Vein endothelial cell (primary cell): Measurements from ENCODE around the gene SNIP1. TPM values are rescaled to one million over a fixed set of nuclear protein-coding genes. Genes with fewer than 3 reads are reported as not detected.
A peak's percentile ranks its signal among the peaks of the same experiment; 100 is the strongest.

Experiments used
- small RNA-seq: library from RNA; depleted of rRNA; stranded (forward); fragments of <200 nt; gene quantifications from one replicate; pipeline ENCODE3, GENCODE V24; 2012
- total RNA-seq: library from RNA; depleted of rRNA; stranded (reverse); fragments of >200 nt; gene quantifications from 2 replicates; pipeline ENCODE4 v1.2.3, GENCODE V29; 2012

The SNIP1 gene, protein sequence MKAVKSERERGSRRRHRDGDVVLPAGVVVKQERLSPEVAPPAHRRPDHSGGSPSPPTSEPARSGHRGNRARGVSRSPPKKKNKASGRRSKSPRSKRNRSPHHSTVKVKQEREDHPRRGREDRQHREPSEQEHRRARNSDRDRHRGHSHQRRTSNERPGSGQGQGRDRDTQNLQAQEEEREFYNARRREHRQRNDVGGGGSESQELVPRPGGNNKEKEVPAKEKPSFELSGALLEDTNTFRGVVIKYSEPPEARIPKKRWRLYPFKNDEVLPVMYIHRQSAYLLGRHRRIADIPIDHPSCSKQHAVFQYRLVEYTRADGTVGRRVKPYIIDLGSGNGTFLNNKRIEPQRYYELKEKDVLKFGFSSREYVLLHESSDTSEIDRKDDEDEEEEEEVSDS
- total RNA-seq, result 13.7 and 17.0 TPM in 2 replicates

DNA sequence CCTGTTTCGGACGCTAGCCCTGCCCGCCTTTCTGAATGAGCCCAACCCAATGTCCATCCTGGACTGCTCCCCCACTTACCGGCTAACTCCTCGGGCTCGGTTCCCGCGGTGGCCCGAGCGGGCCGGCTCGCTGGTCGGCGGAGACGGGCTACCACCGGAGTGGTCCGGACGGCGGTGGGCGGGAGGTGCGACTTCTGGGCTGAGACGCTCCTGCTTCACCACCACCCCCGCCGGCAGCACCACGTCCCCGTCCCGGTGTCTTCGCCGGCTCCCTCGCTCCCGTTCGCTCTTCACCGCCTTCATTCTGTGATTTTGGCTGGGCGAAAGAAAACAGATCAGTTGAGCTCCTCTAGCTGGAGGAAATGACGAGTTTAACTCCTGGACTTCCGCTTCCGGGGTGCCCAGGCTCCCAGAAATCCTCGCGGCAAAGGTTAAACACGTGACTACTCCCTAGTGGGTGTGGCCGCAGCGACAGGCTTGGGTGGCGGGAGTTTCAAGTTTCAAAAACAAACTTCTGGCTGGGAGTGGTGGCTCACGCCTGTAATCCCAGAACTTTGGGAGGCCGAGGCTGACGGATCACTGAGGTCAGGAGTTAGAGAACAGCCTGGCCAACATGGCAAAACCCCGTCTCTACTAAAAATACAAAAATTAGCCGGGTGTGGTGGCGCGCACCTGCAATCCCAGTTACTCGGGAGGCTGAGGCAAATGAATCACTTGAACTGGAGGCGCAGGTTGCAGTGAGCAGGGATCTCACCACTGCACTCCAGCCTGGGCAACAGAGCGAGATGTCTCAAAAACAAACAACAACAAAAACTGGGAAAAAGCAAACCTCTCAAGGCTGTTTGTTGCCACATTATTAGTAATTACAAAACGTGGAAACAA lies at the start of gene SNIP1:
SNIP1 (minus strand) TSS at position 367 of the 882 bp plus-strand sequence; CDS start at position 303, 64 bp downstream.

DNA sequence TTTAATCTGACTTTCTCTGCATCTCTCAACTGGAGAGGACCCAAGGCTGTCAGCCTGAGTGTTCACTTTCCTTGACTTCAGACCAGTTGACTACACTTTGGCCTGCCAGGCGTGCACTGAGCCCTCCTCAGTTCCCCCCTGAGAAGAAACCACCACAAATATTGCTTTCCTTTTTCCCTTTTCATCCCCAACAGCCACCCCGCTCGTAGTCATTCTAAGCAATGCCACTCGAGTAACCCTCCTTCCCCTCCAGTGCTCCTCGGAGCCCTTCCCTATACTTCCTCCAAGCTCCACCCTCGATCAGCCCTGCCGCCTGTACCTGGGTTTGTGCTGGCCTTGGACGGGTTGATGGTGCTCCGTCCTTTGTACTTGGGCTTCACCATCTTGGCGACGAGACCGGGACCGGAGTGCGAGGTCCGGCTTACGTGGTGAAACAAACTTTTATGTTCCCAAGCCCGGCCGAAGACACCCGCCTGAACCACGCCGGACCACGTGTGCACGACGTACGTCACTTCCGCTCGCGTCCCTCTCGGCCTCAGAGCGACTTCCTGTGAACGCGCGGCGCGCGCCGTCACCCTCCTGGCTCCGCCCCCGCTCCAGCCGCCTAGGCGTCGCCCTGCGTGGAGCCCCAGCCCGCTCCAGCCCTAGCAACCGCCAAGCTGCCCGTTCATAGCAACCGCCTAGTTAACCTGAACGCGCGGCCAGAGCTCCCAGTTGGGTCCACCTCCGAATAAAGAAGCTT lies 41.5 kb upstream of the SNIP1 start, which contains the start of gene GNL2:
GNL2 (minus strand) TSS at position 498 of the 742 bp plus-strand sequence; CDS start at position 383, 115 bp downstream.

GRCh38 chr1:37556712-37557196 lies 2.7 kb upstream of the SNIP1 start, which contains the start of gene DNALI1:
Gene DNALI1 (plus strand): TSS chr1:37556940. CDS start chr1:37556995, 55 bp downstream.

GRCh38 chr1:37514350-37515184 lies 39.5 kb downstream of the SNIP1 start, which contains the start of gene MEAF6:
Gene MEAF6 (minus strand): TSS chr1:37514766. CDS start chr1:37514746, 20 bp downstream.

Small RNA genes within 50 kb of the gene (small RNA-seq; reads per million reads assigned to genes)
- gene AL034379.1 (not detected), gene MIR5581 (0.50 reads per million, percentile 31 among the genes with 10 or more reads in this experiment)

Other genes starting within 250 kb of the SNIP1 start
- gene ZC3H12A, start 79.7 kb downstream of the SNIP1 start, total RNA-seq, result 5.6 and 7.3 TPM in 2 replicates
- 57.8 and 74.2 TPM in 2 replicates for gene MEAF6, start 39.5 kb downstream of the SNIP1 start, total RNA-seq
- gene DNALI1, start 2.6 kb upstream of the SNIP1 start, total RNA-seq, result 1.5 and 2.3 TPM in 2 replicates
- 61.4 and 68.1 TPM in 2 replicates for gene GNL2, start 41.6 kb upstream of the SNIP1 start, total RNA-seq
- gene RSPO1, start 80.6 kb upstream of the SNIP1 start, total RNA-seq, result not detected in 2 replicates
- 8.8 and 18.6 TPM in 2 replicates for gene CDCA8, start 138.2 kb upstream of the SNIP1 start, total RNA-seq
- gene EPHA10, start 210.8 kb upstream of the SNIP1 start, total RNA-seq, result not detected in 2 replicates
- gene MANEAL, start 239.6 kb upstream of the SNIP1 start, total RNA-seq, result 1.3 and 2.0 TPM in 2 replicates